ENCODE results near the gene AOPEP. TPM values are rescaled to one million over a fixed set of nuclear protein-coding genes. Genes with fewer than 3 reads are reported as not detected.

AOPEP gene
- total RNA-seq, 1 experiment from 2014 or later = 32.4 TPM

GRCh38 chr9:94882966-94883641 is 156.6 kb downstream of the AOPEP start:
- no peak for TF ChIP-seq CTCF (IDR thresholded peaks at IDR 0.05; ENCODE audit: unreplicated experiment)
- H3K36me3 Mint-ChIP-seq (ENCODE audit: insufficient read depth, unreplicated experiment) = no peaks in the 10 kb centered on the region
- peak overlapping the region; percentile 39 for H3K27ac Mint-ChIP-seq (ENCODE audit: low read depth, unreplicated experiment)
- BruUV-seq (replicated peaks) = no TSS peak
- no peak for DNase-seq (ENCODE audit: unreplicated experiment)
- peaks cover 16% of the 10 kb centered on the region for H3K4me1 Mint-ChIP-seq (ENCODE audit: insufficient read depth, unreplicated experiment)
- H3K4me3 Mint-ChIP-seq (ENCODE audit: unreplicated experiment) = no peak overlapping the region
- no peaks in the 10 kb centered on the region for H3K9me3 Mint-ChIP-seq (ENCODE audit: unreplicated experiment)
- ChIA-PET POLR2A (interaction anchor here (0.6 to 1.9 kb wide), 4 partner anchors 12 to 100 kb away, joined by 3 to 9 read pairs (median 4); no protein-coding TSS in a partner anchor), CTCF (interaction anchor here (0.7 kb wide), 2 partner anchors 101 to 117 kb away, joined by 3 read pairs; no protein-coding TSS in a partner anchor)
- intact Hi-C loops (cut with micrococcal nuclease) = no loop called here
- H3K27me3 Mint-ChIP-seq (ENCODE audit: insufficient read depth, unreplicated experiment) = no peaks in the 10 kb centered on the region

- H3K4me3 Mint-ChIP-seq (ENCODE audit: unreplicated experiment) = no peak overlapping the region
- ChIA-PET CTCF (interaction anchor here (0.6 to 1.2 kb wide), 3 partner anchors 10 to 102 kb away, joined by 3 to 6 read pairs (median 4); no protein-coding TSS in a partner anchor), POLR2A (interaction anchor here (0.7 to 2.6 kb wide), 12 partner anchors 8 to 120 kb away, joined by 3 to 29 read pairs (median 4); no protein-coding TSS in a partner anchor)
- no peak for TF ChIP-seq CTCF (IDR thresholded peaks at IDR 0.05; ENCODE audit: unreplicated experiment)
- no peak for DNase-seq (ENCODE audit: unreplicated experiment)
- no peaks in the 10 kb centered on the region for H3K36me3 Mint-ChIP-seq (ENCODE audit: insufficient read depth, unreplicated experiment)
- peaks cover 10% of the 10 kb centered on the region for H3K4me1 Mint-ChIP-seq (ENCODE audit: insufficient read depth, unreplicated experiment)
- no peak overlapping the region for H3K27ac Mint-ChIP-seq (ENCODE audit: low read depth, unreplicated experiment)
- no peaks in the 10 kb centered on the region for H3K27me3 Mint-ChIP-seq (ENCODE audit: insufficient read depth, unreplicated experiment)
- BruUV-seq (replicated peaks) = no TSS peak
- no peaks in the 10 kb centered on the region for H3K9me3 Mint-ChIP-seq (ENCODE audit: unreplicated experiment)
- intact Hi-C loops (cut with micrococcal nuclease) = no loop called here
Observed at GRCh38 chr9:94885854-94886447, 159.5 kb downstream of the AOPEP start.

GRCh38 chr9:94887721-94888120 is 161.2 kb downstream of the AOPEP start:
- no peaks in the 10 kb centered on the region for H3K36me3 Mint-ChIP-seq (ENCODE audit: insufficient read depth, unreplicated experiment)
- no peak for DNase-seq (ENCODE audit: unreplicated experiment)
- intact Hi-C loops (cut with micrococcal nuclease) = no loop called here
- BruUV-seq (replicated peaks) = no TSS peak
- POLR2A ChIA-PET = no interaction called here
- no peak overlapping the region for H3K4me3 Mint-ChIP-seq (ENCODE audit: unreplicated experiment)
- H3K27ac Mint-ChIP-seq (ENCODE audit: low read depth, unreplicated experiment) = no peak overlapping the region
- peaks cover 10% of the 10 kb centered on the region for H3K4me1 Mint-ChIP-seq (ENCODE audit: insufficient read depth, unreplicated experiment)
- TF ChIP-seq CTCF (IDR thresholded peaks at IDR 0.05; ENCODE audit: unreplicated experiment) = no peak
- H3K9me3 Mint-ChIP-seq (ENCODE audit: unreplicated experiment) = peaks cover 15% of the 10 kb centered on the region
- no peaks in the 10 kb centered on the region for H3K27me3 Mint-ChIP-seq (ENCODE audit: insufficient read depth, unreplicated experiment)
- CTCF ChIA-PET = interaction anchor here (0.7 kb wide), 1 partner anchor 120 kb away, joined by 3 read pairs; no protein-coding TSS in a partner anchor

- H3K27ac Mint-ChIP-seq (ENCODE audit: low read depth, unreplicated experiment) = peak overlapping the region; percentile 79
Observed at GRCh38 chr9:94888775-94889174, 162.3 kb downstream of the AOPEP start.

More at GRCh38 chr9:94888775-94889174, 162.3 kb downstream of the AOPEP start:
- CTCF ChIA-PET = no interaction called here
- Mint-ChIP-seq H3K27me3 (ENCODE audit: insufficient read depth, unreplicated experiment) (no peaks in the 10 kb centered on the region), H3K9me3 (ENCODE audit: unreplicated experiment) (peaks cover 15% of the 10 kb centered on the region), H3K4me3 (ENCODE audit: unreplicated experiment) (no peak overlapping the region), H3K36me3 (ENCODE audit: insufficient read depth, unreplicated experiment) (no peaks in the 10 kb centered on the region), H3K4me1 (ENCODE audit: insufficient read depth, unreplicated experiment) (peaks cover 16% of the 10 kb centered on the region)
- no peak for DNase-seq (ENCODE audit: unreplicated experiment)
- no TSS peak for BruUV-seq (replicated peaks)
- intact Hi-C loops (cut with micrococcal nuclease) = no loop called here
- POLR2A ChIA-PET = no interaction called here
- TF ChIP-seq CTCF (IDR thresholded peaks at IDR 0.05; ENCODE audit: unreplicated experiment) = no peak

Data from MCF 10A (cell line).